Activated CD4-positive, alpha-beta T cell treated with anti-CD3 and anti-CD28 coated beads, Interleukin-10, Interleukin-2, amounts not matched to agents 100 ng/mL and 50 ng/mL, durations not matched to agents 16 hours and 8 hours (primary cell): ENCODE measurements around the gene ST8SIA4.
"Not testable (repeated sequence)": the region's sequence is repeated elsewhere in the genome, so short reads cannot be mapped to it uniquely, and the experiment has no call there.

Experiments used
- DNase-seq: peaks from one replicate; pipeline ENCODE4 v3.0.0-alpha.2; 2020

ST8SIA4 gene

DNA sequence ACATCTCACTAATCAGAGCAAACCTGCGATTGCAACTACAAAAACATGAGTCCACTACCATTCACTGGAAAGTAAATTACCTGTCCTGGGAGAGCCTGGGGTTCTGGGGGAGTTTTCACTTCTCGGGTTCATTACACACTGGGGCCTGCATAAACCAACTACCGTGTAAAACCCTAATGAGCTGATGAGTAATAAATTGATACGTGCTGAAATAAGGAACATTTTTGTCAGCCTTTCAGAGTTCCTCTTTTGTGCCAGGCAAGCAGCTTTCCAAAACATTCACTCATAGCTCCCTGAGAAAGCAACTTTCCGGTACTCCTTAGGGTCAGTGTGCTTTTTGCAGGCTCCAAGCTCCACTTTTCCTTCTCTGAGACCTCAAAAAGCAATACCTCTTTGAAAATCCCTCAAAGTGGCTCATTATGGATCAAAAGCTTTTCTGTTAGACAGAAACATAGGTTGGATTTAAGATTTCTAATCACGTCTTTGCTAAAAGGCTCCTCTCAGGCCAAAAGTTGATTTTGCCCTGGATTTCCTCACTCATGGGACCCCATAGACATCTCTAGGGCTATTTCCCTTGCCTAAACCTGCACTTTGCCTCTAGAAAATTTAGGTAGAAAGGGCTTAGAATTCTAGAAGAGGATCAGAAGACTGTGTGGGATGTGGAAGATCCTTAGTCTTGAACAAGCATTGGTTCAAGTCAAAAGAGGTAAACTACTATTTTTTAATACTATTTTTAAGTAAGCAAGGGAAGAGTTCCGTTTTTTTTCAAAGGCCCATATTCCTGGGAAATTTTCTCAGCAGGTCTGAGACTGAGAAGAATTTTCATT lies 74.8 kb downstream of the ST8SIA4 start:
- peak; percentile 34 for DNase-seq

DNA sequence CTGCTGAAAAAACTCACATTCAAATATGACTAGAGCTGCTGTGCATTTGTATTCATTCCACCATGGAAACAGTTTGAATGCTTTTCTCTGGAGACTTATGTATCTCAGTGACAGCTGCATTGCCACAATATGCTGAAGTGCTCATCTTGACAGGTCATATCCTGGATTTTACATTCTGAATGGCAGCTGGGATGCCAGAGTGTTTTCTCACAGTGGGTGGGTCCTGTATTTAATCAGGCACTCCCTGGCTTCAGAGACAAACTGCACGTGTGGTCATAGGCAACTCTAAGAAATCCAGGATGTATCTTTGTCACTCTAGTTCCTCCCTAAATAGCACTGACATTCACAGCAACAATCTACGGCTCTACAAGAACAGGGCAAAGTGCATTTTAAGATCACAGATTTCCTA lies 75.6 kb downstream of the ST8SIA4 start:
- peak; percentile 26 for DNase-seq

DNA sequence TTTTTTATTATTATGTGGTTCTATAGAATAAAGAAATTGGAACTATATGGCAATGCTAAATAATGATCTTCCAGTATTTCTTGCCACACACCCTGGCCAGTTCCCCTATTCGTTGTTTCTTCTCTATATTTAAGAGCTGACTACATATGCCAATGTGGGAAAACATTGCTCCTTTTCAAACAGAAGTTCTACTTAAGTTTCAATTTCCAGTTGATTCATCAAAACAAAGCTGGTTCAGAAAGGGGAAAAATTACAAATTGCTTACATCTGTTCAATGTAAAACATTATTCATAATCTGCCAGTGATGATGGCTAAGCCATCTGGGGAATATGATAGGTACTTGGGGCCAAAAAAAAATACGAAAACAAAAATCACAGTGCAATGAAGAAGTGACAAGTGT lies 76.9 kb downstream of the ST8SIA4 start:
- peak; percentile 49 for DNase-seq

DNA sequence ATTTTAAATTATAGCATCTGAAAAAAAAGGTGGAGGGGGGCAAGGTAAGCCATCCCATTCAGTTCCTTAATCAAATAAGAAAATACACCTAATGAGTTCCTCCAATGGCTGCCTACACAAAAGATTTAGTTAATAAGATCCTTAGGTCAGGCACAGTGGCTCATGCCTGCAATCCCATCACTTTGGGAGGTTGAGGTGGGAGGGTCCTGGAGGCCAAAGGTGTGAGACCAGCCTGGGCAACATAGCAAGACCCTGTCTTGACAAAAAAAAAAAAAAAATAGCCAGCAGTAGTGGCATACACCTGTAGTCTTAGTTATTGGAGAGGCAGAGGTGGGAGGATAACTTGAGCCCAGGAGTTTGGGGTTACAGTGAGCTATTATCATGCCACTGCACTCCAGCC lies 78.4 kb downstream of the ST8SIA4 start:
- no peak for DNase-seq

DNA sequence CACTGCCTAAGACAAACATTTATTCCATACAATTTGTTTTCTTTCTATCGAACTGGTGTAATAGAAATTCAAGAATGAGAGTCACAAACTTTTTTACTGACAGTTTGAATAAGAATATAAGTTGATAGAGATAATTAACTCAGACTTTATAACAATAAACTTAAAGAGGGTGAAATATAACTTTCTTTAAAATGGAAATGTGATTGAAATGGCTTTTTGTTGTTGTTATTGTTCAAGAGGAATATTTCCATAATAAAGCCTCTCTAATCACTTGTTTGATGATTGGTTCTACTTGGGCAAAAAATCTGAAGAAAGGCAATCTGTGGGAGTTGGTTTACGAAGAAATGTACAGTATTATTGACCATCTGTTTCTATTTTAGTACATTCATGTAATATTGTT lies 79.3 kb downstream of the ST8SIA4 start:
- DNase-seq: no peak

DNA sequence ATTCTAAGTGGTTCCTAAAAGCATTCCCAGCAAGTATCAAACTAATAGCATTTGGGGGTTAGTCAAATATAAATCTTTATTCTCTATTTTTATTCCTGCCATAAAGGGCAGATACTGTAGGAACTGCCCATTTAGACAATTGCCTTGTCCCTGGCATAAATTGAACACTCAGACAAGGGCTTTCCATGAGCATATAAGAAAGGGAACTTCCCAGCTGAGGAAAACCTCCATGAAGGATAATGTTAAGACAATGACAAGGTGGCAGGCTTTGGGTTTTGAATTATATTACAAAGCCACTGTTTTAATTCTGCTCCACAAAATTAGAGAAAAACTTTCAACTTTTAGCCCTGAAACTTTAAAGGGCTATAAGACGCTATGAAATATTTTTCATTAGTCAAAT lies 81.3 kb downstream of the ST8SIA4 start:
- DNase-seq: no peak

DNA sequence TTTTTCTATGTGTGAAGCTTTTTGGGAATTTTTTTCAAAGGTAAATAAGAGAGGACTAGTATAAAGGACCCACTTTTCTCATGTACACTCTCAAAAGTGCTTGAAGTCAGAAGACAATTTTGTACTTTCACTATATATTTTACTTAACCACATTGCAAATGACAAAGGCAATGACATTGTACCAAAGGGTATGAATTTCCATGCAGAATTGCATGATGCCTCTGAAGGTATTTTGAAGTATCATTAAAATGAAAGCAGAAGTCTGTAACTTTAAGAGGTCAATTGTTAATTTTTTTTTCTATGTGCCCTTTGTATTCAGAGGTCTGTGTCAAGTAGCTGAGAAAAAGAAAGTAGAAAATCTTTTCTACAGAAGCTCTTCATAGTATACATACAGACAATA lies 84.7 kb downstream of the ST8SIA4 start:
- DNase-seq: no peak

DNA sequence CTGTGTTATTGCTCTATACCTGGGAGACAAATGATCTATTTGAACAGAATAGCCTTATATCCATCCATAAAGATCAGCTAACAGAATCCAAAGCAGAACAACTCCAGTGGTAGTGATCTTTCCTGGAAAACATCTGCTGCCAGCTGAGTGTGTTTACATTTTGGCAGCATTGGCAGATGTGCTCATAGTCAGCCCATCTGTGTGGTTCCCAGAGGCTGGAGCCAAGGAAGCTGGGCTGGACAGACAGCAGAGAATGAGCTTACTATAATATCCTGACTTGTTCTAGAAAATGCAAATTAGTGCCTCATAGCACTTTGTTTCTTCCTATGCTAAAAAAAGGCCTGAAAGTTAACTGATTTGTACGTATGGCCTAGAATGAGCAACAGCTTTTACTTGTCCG lies 99.7 kb downstream of the ST8SIA4 start:
- no peak for DNase-seq

DNA sequence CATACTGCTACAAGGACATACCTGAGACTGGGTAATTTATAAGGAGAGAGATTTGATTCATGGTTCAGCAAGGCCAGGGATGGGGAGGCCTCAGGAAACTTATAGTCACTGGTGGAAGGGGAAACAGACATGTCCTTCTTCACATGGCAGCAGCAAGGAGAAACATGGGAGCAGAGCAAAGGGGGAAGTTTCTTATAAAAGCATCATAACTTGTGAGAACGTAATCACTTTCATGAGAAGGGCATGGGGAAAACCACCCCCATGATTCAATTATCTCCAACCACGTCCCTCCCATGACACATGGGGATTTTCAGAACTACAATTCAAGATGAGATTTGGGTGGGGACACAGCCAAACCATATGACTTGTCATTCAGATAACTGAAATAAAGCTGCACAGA lies 100.9 kb downstream of the ST8SIA4 start:
- no peak for DNase-seq

DNA sequence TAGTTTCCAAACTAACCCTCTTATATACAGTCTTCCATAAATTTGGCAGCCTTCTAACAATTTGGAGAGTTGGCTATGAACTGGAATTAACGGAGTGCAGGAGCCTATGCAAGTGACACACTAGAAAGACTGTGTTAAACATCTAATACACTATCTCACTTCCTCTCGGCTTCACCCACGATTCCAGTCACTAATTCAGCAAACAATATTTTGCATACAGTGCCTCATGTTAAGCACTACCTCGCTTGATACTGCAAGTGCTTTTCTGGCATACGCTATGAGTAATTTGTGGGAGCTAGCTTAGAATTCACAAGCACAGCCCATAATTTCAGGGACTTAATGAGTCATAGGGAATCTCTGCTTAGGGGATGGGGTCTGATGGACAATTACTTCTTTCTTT lies 102.5 kb downstream of the ST8SIA4 start:
- no peak for DNase-seq

DNA sequence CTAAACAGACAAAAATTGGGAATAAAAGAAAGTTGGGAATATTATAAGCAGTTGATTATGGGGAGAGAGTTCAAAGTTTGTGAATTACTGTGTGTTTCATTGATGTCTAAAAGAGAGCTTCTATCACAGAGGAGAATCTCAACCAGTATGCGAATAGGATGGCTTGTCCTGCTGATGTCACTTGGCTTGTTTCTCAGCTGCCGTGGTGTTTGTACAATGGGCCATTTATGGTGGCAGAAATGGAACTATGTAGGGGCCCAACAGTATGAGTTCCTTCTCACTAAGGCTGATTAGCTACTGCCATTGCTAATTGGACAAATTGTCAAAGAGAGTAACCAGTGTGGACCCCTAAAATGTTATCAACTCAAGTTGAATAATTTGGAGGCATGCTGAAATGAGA lies 103.9 kb downstream of the ST8SIA4 start:
- DNase-seq: no peak

DNA sequence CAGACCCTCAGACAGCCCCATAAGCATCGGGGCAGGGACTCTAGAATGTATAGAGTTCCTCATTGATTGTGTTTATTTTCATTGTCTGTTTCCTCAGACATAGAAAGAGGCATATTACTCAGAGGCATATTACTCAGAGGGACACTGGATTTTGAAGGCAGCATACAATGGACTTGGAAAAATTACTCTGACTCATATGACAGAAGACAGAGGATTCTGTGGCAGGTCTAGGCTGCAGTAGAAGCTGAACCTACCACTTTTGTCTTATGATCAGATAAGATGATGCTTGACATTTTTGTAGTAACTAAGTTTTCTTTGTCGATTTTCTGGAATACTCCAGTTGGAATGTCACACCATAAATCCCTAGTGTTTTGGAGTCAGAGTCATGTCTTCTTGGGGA lies 105.2 kb downstream of the ST8SIA4 start:
- no peak for DNase-seq

DNA sequence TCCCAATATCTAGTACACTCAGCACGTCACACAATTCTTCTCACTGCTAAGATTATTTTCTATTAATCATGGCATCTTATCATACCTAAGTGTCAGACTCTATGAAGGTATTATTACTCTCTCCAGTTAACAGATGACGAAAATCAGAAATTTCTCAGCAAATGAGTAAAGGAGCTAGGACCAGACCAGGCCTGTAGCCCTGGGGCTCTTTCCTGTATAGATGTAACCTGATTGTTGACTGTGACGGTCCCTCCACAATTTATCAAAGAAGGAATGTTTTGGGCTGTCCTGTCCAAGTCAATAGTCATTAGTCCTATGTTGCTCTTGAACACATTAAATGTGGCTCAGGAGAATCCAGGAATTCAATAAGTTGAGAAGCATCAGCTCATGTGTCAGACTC lies 106.2 kb downstream of the ST8SIA4 start:
- DNase-seq: no peak

DNA sequence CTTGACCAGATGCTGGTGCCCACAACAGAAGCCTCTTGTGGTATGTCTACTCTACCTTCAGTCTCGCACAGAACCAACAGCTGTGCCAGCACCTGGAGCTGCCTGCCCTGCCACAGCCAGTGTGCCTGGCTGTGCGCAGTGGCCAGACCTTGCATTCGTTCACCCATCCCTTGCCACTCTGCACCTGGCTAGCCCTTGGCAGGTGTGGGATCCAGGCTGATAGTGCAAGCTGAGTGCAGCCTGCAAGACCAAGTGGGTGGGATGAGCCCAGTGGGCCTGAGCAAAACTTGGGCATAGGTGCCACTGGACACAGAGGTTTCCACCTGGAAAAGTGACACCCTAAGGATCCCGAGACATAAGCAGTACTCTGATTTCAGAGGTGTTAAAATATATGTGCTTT lies 108.2 kb downstream of the ST8SIA4 start:
- DNase-seq: no peak

DNA sequence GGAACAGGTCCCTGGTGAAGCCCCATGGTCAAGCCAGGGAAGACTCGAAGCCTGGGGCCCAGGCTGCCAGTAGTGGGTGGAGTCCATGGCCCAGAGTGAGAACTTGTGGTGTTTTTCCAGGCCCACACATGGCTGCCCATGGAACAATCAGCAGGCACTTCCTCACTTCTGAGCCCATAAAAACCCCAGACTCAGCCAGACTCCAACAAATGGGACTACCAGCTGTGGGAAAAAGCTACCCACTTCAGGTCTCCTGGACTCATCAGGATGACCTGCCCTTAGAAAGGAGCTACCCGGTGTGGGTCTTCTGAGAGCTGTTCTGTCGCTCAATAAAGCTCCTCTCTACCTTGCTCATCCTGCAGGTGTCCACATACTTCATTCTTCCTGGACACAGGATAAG lies 108.9 kb downstream of the ST8SIA4 start:
- no peak for DNase-seq

DNA sequence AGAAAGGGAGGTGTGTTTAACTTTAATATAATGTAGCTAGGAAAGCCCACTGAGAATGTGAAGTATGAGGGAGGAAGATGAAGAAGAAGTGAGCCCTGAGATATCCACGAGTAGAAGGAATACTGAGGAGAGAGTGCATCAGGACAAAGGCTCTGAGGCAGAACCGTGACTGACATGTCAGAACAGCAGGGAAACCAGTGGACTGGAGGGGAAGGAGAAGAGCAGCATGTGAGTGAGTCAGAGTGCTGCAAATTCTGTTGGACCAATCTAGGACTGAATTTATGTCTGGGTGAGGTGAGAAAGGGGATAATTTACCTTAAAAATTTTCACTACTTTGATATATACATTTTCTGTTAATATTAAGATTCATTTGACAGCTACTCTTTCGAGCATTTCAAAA lies 110.3 kb downstream of the ST8SIA4 start:
- no peak for DNase-seq

DNA sequence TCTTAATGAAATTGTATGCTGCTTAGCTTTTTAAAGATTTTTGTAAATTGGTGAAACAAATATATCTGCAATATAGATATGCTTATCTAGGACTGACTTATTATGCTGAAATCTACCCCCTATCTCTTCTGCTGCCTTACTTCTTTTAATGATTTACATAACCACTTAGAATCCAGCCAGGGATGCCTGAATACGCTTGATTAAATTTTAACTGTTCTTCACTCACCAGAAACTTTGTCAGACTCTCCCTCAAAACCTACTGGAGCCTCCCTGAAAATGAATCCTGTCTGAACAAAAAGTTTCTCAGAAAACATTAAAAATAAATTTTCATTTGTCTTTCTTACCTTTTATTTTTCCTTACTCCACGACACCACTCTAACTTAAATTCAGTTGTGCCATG lies 111.7 kb downstream of the ST8SIA4 start:
- no peak for DNase-seq

DNA sequence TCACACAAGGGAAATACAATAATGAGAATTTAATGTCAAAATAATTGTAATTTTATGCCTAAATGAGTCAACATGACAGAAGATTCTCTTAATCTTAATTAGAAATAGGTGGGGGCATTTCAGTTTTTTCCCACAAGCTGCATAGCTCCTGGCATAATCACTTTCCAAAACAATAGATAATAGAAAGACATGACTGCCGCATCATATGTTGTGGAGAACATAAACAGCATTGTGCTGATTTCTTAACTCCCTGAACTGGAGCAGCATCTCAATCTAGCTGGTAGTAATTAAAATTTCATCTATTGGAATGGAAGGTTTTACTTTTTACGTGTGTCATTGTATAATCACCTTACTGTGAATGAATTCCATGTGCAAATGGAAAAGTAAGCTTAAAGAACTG lies 112.1 kb downstream of the ST8SIA4 start:
- no peak for DNase-seq

DNA sequence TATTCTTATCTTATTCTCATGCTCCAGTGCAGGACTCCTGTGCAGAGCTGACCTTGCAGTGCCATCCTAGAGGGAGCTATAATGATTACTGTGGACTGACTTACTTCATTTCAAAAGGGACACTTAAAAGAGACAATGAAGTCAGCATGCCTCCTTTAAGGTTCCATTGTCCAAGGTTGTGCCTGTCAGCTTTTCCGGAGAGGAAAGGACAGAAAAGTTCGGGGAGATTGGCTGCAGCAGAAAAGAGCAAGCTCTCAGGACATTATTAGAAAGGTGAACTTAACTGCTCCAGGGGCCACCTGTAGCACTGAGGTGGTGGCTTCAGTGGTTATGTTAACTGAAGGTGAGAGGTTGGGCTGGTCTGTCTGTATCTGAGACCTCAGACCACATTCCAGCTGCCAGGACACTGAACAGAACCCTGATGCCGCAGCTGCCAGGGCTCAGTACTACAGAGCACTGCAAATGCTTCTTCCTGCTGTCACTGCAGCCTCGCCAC lies 112.9 kb downstream of the ST8SIA4 start:
- DNase-seq: peak; percentile 10

DNA sequence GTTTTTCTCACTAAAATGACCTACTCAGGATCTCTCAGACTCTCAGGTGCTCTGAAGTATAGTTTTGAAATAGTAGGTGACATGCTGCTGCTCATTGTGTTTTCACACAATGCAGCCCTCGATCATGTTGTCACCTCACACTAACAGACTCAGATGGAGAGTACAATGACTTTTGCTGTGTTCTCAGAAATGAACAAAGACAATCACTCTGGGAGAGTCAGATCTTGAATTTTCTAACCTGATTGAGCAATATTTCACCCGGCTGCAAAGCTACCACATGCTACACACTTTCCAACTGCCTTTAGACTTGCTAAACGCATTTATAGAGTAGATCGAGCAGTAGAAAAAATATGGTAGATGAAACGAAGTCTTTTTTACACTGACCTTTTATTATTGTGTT lies 113.4 kb downstream of the ST8SIA4 start:
- DNase-seq: peak; percentile 67

DNA sequence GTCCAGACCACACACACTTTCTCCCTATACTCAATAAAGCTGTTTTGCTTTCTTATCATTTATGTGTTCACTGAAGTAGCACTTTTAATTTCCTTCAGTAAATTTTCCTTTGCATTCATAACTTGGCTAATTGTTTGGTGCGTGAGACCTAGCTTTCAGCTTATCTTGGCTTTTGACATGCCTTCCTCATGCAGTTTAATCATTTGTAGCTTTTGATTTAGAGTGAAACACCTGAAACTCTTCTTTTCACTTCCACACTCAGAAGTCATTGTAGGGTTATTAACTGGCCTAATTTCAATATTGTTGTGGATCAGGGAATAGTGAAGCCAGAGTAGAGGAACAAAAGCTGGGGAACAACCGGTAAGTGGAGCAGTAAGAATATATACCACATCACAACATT lies 114.7 kb downstream of the ST8SIA4 start:
- no peak for DNase-seq

DNA sequence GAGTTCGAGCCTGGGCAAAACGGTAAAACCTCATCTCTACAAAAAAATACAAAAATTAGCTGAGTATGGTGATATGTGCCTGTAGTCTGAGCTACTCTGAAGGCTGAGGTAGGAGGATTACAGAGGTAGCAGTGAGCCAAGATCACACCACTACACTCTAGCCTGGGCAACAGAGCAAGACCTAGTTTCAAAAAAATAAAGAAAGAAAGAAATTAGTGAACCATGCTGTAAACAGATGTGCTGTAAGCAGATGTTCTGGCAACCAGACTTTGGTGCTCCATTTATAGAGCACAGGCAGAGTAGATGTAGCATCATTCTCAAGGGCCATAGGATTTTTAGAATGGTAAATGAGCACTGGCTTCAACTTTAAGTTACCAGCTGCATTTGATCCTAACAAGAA lies 115.4 kb downstream of the ST8SIA4 start:
- no peak for DNase-seq

DNA sequence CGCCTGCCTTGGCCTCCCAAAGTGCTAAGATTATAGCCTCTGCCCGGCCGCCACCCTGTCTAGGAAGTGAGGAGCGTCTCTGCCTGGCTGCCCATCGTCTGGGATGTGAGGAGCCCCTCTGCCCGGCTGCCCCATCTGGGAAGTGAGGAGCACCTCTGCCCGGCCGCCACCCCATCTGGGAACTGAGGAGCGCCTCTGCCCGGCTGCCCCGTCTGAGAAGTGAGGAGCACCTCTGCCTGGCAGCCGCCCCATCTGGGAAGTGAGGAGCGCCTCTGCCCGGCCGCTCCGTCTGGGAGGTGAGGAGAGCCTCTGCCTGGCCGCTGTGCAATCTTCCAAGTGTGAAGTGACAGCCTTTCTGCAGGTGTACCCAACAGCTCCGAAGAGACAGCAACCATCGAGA lies 117.5 kb downstream of the ST8SIA4 start:
- DNase-seq: not testable (repeated sequence)

DNA sequence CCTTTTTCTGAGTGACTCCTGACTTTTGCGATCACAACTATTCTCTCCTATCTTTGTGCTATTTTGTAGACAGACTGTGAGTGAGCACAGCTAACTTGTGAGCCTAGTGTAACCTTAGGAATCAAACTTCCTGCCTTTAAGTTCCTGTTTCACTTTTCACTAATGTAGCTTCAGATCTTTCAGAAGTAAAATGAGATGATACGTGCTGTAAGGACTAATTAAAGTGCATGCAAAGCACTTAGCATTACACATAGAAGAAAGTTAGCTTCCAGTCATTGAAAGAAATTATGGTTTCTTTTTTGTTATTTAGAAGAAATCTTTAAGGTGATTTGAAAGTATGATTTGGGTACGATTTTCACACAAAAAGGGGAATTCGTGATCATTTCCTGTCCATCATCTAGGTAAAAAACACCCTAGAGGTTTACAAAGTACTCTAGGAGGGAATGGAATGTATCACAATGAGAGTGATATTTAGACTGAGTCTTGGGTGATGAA lies 122.7 kb downstream of the ST8SIA4 start:
- peak; percentile 51 for DNase-seq
